HG03045 (cell line): Measurements from ENCODE around the gene ASTN2.

Source experiments
- ATAC-seq: cut with Tn5 transposase; IDR thresholded peaks from one replicate; pipeline ENCODE4 v1.9.1; 2021; ENCODE audit warnings: mild to moderate bottlenecking, moderate library complexity; ENCODE audit not compliant: unreplicated experiment

ASTN2 gene

GRCh38 chr9:117030254-117030768 lies 384.5 kb downstream of the ASTN2 start:
- no peak for ATAC-seq

- no peak for ATAC-seq
Measured at GRCh38 chr9:117029341-117029740, 385.5 kb downstream of the ASTN2 start.

- ATAC-seq: no peak
Measured at GRCh38 chr9:117028103-117028858, 386.6 kb downstream of the ASTN2 start.

- no peak for ATAC-seq
Measured at GRCh38 chr9:117021906-117022305, 393.0 kb downstream of the ASTN2 start.

GRCh38 chr9:117018966-117019617 lies 395.8 kb downstream of the ASTN2 start:
- ATAC-seq: no peak

- no peak for ATAC-seq
Measured at GRCh38 chr9:117017414-117017985, 397.4 kb downstream of the ASTN2 start.

GRCh38 chr9:117014061-117014460 lies 400.8 kb downstream of the ASTN2 start:
- no peak for ATAC-seq

- no peak for ATAC-seq
Measured at GRCh38 chr9:117013440-117013995, 401.3 kb downstream of the ASTN2 start.

GRCh38 chr9:117010061-117010460 lies 404.8 kb downstream of the ASTN2 start:
- no peak for ATAC-seq

- ATAC-seq: no peak
Measured at GRCh38 chr9:117008876-117009275, 406.0 kb downstream of the ASTN2 start.

- no peak for ATAC-seq
Measured at GRCh38 chr9:117008461-117008860, 406.4 kb downstream of the ASTN2 start.

GRCh38 chr9:117002686-117003085 lies 412.2 kb downstream of the ASTN2 start:
- ATAC-seq: no peak

GRCh38 chr9:117000834-117001233 lies 414.0 kb downstream of the ASTN2 start:
- no peak for ATAC-seq

- no peak for ATAC-seq
Measured at GRCh38 chr9:117000196-117000723, 414.6 kb downstream of the ASTN2 start.

- ATAC-seq: no peak
Measured at GRCh38 chr9:116998305-116998704, 416.6 kb downstream of the ASTN2 start.

GRCh38 chr9:116992865-116993264 lies 422.0 kb downstream of the ASTN2 start:
- ATAC-seq: no peak

- ATAC-seq: no peak
Measured at GRCh38 chr9:116991051-116991450, 423.8 kb downstream of the ASTN2 start.

GRCh38 chr9:116990592-116990991 lies 424.3 kb downstream of the ASTN2 start:
- no peak for ATAC-seq

- ATAC-seq: no peak
Measured at GRCh38 chr9:116987721-116988485, 427.0 kb downstream of the ASTN2 start.

GRCh38 chr9:116986015-116986414 lies 428.8 kb downstream of the ASTN2 start:
- no peak for ATAC-seq

- no peak for ATAC-seq
Measured at GRCh38 chr9:116985596-116985995, 429.3 kb downstream of the ASTN2 start.
